ENCODE measurements around the gene WASF3. TPM values are rescaled to one million over a fixed set of nuclear protein-coding genes. Genes with fewer than 3 reads are reported as not detected.
"Not testable (repeated sequence)": the region's sequence is repeated elsewhere in the genome, so short reads cannot be mapped to it uniquely, and the experiment has no call there.

WASF3 gene
- total RNA-seq, 1 donor from 2014 or later: 27.1 TPM

DNA sequence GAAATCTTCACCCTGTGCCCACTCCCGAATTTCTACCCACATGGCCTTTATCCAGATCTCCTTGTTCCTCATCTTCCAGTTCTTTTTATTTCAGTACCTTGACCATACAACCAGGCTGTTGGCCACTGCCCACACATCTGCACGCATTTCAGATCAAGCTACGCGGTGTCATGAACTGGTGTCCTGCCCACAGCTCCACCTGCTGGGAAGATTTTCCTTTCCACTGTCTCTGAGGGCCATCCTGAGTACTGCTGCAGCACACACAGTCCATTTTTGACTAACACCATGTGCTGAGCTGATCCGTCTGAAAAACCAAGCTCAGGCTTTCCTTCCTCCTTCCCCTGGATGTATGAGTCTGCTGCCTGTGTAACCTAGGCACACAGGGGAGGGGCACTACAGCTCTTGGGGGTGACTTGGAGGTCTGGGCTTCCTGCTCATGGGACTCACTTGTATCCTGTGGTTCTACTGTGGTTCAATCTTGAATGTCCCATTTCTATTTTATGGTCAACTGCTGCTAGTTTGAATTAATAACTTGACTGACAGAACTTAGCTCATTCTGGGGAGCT lies 71.9 kb downstream of the WASF3 start:
- no peak for DNase-seq (ENCODE audit: low spot score)

DNA sequence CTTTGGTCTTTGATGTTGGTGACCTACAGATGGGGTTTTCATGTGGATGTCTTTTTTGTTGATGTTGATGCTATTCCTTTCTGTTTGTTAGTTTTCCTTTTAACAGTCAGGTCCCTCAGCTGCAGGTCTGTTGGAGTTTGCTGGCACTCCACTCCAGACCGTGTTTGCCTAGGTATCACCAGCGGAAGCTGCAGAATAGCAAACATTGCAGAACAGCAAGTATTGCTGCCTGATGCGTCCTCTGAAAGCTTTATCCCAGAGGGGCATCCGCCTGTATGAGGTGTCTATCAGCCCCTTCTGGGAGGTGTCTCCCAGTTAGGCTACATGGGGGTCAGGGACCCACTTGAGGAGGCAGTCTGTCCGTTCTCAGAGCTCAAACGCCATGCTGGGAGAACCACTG lies 78.2 kb downstream of the WASF3 start:
- not testable (repeated sequence) for DNase-seq (ENCODE audit: low spot score)

DNA sequence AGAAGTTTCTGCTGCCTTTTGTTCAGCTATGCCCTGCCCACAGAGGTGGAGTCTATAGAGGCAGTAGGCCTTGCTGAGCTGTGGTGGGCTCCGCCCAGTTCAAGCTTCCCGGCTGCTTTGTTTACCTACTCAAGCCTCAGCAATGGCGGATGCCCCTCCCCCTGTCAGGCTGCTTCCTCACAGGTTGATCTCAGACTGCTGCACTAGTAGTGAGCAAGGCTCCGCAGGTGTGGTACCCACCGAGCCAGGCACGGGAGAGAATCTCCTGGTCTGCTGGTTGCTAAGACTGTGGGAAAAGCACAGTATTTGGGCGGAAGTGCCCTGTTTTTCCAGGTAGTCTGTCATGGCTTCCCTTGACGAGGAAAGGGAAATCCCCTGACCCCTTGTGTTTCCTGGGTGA lies 78.6 kb downstream of the WASF3 start:
- not testable (repeated sequence) for DNase-seq (ENCODE audit: low spot score)

DNA sequence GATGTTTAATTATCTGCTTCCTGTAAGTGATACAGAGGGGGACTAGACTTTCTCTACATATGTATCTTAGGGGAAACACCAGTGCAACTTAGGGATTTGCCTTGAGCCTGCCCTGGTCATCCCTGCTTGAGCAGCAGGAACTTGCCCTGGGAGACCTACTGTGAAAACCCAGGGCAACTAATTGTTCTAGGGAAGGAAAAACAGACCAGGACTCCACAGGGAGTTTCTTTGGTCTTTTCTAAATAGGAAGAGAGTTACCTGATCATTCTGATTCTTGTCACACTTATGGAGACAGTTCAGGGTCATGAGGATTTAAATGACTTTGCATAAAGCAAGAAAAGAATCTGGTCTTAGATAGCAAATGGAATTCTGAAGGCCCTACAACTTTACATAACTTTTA lies 89.1 kb downstream of the WASF3 start:
- DNase-seq (ENCODE audit: low spot score): no peak

DNA sequence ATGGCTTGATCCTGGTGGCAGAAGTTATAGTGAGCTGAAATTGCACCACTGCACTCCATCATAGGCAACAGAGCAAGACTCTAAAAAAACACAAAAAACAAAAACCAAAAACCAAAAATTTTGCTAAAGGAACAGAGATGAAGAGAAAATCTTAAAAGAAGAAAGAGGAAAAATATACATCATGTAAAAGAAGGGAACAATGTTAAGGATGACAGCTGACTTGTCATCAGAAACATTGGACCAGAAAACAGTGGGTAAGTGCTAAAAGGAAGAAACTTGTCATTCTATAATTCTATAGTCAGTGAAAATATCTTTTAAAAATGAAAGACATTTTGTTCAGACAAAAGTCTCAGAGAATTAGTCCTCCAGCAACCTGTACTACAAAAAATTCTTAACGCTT lies 93.8 kb downstream of the WASF3 start:
- DNase-seq (ENCODE audit: low spot score): no peak

DNA sequence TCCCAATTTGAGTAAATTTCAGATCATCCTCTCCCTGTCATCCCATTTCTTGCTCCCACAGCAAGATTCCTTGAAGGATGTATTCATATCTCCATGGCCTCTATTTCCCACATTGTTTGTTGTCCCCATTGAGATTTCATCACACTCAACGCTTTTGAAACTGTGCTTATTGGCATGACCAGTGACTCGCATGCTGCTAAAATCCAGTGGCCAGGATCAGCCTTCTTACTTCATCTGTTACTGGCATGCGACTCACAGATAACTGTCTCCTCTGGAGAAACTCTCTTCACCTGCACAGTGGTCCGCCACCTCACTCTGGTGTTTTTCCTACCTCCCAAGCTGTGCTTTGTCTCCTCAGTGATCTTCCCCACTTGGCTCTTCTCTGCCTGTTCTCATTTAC lies 95.8 kb downstream of the WASF3 start:
- DNase-seq (ENCODE audit: low spot score): no peak

DNA sequence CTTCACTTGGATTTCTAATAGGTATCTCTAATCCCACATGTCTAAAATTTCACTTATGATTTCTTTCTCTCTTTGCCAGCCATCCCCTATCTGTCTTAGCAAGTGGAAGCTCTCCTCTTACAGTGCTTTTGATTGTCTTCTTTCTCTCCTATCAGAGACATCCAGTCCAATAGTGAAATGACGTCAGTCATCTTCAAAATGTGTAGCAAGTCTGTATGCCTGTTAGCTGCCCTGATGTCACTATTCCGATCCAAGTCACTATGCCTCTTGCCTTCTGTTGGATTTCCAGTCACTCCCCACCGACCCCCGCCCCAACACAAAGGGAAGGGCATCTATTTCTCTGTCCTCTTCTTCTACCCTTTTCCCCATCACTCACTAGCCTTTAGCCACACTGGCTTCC lies 96.4 kb downstream of the WASF3 start:
- DNase-seq (ENCODE audit: low spot score): no peak

DNA sequence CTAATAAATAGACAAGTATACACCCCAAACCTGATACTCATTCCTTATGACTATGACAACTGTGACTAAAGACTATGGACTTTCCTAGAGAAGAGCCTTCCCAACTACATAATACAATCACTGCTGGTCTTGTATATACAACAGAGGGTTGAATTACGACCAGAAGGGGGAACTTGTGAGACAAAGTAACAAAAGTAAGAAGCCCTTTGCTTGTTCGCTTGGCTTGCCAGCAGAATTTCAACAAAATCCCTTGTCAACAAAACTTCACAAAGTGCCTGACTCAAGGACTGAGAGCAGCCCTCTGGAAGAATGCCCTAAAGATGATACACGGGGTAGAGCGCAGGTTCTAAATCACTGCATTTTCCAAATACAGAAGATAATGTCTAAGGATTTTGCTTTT lies 99.4 kb downstream of the WASF3 start:
- DNase-seq (ENCODE audit: low spot score): no peak

DNA sequence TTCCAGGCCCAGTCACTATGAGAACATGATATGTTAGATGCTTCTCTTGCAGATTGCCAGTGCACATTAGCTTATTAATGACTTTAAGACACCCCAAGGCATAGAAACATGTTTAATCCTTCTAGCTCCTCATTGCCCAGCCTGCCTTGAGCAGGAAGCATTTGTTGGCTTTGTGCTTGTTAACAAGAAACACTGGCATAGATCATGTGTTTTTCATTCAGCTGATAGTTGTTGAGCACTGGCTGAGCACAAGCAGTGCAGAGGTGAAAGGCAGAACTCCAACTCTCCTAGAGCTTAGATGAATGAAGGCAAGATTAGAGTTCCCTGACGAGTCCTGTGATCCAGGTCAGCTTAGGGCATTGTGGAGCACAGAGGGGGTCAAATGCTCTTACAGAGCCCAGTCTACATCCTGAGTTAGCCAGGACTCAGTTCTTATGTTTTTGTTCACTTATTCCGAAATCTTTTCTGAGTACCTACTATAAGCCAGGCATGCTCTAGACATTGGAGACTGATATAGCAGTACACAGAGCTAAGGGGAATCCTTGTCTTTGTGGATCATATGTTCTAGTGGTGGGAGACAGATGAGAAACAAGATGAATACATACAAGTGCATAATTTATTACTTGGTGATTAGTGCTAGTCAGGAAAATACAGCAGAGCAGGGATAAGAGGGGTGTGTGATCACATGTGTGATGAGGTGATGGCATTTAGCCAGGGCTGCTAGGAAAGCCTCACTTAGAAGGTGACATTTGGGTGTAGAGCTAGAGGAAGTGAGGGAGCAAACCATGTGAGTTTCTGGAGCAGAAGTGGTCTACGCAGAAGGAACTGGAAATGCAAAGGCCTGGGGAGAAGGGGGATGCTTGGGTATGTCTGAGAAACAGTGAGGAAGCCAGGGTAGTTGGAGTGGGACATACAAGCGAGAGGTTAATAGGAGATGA lies 101.2 kb downstream of the WASF3 start:
- DNase-seq (ENCODE audit: low spot score): no peak

DNA sequence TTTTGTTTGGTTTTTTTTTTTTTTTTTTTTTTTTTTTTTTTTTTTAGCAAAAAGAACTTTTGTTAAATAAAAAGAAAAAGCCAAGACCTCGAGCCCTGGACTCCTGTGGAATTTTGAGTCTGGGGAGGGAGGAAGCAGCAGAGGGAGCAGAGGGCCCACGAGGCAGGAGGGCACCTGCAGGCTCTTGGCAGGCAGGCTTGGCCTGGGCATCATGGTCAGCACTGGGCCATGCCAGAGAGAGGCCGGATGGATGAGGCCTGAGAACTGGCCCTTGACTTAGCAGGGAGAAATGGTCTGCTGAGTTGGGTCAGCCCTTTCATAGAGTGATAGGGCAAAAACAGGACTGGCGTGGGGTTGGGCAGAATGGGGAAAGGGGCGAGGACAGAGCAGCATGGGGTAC lies 102.7 kb downstream of the WASF3 start:
- no peak for DNase-seq (ENCODE audit: low spot score)

DNA sequence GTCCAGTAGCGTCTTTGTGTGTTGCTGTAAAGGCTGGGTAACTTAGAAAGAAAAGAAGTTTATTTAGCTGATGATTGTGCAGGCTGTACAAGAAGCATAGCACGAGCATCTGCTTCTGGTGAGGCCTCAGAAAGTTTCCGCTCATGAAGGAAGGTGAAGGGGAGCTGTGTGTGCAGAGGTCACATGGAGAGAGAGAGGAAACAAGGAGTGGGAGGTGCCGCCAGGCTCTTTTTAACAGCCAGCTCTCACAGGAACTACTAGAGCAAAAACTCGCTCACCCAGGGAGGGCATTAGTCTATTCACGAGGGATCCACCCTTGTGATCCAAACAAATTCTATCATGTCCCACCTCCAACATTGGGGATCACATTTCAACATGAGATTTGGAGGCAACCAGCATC lies 103.3 kb downstream of the WASF3 start:
- no peak for DNase-seq (ENCODE audit: low spot score)

DNA sequence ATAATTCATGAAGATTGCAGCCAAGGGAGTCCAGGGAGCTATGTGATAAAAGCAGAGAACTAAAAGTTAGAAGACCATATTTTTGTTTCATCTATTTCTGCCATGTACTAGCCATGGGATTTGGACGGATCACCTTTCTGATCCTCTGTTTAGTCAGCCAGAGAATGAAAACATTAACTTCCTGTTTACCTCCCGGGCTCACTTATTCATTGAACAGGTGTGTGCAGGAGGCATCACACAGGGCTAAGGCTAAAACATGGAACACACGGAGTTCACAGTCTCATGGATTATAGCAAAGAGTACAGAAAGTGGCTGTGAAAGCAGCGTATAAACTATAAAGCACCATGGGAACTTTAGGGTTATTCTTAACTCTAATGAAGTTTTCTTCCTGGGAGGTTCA lies 106.3 kb downstream of the WASF3 start:
- DNase-seq (ENCODE audit: low spot score): no peak

DNA sequence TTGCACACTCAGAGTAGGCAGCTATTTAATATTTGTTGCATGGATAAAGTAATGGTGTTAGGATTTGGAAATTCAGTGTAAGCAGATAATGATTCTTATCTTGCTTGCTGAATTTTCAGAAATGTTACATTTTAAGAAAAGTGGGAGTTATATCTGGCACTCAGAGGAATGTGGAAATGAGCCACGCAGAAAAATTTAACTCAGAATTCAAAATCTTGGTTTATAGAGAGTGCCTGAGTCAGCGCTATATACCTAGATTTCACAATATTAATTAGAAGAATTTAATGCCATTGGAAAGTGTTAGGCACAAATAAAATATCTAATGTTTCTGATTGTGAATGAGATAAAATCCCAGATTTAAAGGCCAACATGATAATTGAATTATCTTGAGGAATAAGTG lies 106.8 kb downstream of the WASF3 start:
- no peak for DNase-seq (ENCODE audit: low spot score)

DNA sequence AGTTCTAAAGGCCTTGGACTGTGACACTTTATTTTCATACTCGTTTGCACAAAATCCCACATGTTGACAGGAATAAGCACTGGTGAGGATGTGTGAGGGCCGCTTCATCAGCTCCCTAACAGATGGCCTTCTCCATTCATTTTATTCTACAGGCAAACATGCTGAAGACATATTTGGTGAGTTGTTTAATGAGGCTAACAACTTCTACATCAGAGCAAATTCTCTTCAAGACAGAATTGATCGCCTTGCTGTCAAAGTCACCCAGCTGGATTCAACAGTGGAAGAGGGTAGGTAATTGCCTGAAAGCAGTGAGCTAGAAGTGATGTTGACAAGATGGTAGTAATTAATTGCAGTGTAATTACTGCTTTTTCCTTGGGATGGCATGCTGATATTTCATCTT lies 107.4 kb downstream of the WASF3 start:
- DNase-seq (ENCODE audit: low spot score): no peak

DNA sequence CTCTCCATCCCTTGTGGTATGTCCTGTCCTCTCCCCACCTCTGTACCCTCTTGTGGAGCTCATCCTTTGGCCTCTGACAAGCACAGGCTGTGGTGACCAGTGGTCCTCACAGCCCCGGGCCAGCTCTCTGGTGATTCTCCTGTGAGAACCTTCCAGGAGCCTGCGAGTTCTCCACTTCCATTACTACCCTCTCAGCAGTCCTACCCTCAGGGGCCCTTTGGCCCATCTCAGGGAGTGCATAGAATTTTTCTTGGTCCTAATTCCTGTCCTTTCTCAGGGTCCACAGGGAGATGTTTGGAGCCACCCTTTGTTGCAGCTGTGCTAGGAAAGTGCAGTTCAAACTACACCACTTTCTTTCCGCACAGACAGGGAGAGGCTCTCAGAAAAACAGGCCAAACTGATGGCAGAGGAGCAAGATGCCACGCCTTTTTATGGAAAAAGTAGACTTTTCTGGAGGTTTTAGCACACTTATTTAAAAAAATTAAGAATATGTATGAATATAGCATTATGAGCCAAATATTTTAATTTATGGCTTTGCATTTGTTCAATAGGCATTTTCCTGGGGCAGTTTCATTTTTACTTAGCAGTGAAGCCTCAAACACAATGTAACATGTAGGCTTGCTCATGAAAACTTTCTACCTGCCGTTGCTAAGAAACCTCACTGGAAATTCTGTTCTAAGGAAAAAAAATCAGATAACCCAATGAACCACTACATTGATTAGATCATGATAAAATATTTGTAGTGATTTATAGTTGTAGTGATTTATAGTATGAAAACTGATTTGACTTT lies 111.1 kb downstream of the WASF3 start:
- no peak for DNase-seq (ENCODE audit: low spot score)

DNA sequence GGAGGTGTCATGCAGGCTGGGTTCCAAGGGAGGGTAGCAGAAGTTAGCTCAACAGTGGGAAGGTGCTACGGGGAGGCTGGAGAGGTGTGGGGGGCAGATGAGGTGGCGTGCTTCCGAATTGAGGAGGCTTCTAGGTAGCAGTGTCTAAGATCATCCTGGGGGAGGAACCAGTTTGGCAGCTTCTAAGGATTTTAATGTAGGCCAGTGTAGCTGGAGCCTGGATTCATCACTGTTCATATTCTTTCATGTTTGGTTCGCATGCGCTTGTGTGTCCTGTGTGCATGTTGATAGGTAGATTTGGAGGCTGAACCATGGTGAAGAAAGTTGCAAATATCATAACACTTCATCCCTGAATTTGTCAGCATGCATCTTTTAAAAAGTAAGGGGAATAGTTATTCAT lies 116.4 kb downstream of the WASF3 start:
- no peak for DNase-seq (ENCODE audit: low spot score)

DNA sequence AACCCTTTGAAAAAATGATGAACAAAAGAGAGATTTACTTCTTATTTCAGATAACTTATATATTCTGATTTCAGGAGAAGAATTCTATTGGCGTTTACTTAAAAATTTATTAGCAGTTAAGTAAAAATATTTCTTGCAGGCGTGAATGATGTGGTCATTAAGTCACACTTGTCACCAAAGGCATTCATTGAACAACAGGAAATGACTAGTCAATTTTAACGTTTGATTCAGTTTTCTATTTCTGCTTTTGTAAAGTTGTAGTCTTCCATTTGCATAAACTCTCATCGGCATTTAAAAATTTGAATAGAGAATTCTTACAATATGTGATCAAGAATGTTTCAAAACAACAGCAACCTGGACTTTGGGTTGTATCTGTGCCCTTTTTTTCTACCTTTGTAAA lies 119.7 kb downstream of the WASF3 start:
- no peak for DNase-seq (ENCODE audit: low spot score)

DNA sequence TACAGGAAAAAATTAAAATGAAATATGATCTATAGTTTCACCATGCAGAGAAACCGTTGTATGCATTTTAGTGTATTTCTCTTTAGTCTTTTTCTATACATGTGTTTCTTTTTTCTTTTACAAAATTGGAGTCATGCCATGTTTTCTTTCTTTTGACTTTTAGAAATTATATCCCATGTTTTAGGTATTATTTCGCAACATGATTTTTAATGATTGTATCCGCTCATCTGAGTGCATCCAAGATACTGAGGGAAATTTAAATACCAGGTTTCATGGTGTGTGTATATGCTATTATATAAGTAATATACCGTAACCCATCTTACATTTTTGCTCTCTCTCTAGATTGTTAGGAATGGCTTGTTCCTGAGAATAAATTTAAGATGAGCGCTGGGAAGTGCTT lies 120.8 kb downstream of the WASF3 start:
- DNase-seq (ENCODE audit: low spot score): no peak

DNA sequence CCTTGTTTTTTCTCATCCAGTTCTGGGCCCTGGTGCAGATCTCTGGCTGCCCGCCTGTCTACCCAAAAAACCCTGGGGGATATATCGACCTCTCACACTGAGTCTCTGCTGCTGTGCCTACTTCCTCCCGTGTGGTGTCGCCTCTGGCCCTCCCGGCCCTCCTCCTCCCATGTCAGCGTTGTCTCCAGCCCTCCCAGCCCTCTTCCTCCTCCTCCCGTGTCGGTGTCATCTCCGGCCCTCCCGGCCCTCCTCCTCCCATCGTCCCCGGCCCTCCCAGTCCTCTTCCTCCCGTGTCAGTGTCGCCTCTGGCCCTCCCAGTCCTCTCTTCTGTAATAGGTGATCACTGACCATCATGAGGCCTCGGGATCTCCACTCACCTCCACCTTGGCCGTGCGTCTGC lies 121.3 kb downstream of the WASF3 start:
- DNase-seq (ENCODE audit: low spot score): no peak

DNA sequence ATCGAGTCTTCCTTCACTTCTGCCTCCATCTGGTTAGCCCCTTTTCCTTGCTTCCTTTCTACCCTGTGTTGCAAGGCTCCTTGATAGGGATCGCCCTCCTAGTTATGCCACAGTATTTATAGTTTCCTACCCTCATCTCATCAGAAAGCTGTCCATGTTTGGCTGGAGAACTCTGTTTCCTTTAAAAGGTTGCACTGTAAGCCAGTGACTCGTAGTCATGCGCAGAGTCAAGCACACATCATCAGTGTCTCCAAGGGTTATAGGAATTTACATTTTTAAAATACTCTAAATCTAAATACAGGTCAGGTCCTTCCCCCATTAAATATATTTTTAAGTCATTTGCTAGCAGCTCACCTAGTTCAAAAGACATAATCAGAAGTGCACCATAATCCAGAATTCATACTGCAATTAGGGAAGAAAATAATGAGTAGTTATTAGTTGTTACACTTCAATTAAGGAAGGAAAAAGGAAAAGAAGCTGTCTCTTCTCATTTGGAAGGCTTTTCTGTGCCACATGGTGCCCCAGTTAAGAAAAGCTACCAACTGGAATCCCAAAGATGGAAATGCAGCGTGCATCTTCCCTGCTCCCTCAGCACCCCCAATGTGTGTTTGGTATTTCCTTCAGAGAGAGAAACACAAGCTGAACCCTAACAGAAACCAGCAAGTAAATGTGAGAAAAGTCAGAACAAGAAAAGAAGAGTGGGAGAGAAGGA lies 122.1 kb downstream of the WASF3 start:
- no peak for DNase-seq (ENCODE audit: low spot score)

DNA sequence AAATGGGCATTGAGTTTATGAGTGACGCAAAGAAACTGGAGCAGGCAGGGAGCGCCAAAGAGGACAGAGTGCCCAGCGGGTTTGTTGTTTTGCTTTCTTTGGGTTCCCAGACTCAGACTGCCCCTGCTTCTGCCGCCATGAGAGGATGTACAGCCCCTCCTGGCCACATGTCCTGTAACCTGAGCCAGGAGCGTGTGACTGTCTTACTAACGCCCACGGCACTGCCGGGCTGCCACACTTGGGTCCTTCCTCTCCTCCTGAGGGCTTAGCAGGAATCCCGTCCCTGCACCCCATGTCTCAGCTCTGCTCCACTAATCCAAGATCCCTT lies 122.6 kb downstream of the WASF3 start:
- no peak for DNase-seq (ENCODE audit: low spot score)

DNA sequence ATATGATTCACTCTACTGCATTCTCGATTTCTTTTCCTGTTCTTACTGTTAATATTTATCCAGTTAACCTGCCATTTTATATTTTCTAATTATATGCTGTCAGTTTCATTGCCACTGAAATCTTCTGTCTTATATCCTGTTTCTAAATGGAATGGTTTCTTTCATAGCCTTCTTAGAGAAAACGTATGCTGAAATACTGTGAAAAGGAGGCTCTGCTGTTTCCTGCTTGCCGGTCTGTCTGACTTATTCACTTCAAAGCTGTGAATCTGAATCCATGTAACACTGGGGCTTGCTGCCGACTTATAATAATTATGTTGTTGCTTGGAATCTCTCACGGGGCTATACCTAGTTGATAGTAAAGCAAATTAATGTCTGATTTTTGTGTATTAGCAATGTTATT lies 123.1 kb downstream of the WASF3 start:
- DNase-seq (ENCODE audit: low spot score): no peak

Measured in ureter (tissue), 1 donor.